ENCODE measurements around the gene CFD.
"Not testable (repeated sequence)": the region's sequence is repeated elsewhere in the genome, so short reads cannot be mapped to it uniquely, and the experiment has no call there.

The CFD gene

DNA sequence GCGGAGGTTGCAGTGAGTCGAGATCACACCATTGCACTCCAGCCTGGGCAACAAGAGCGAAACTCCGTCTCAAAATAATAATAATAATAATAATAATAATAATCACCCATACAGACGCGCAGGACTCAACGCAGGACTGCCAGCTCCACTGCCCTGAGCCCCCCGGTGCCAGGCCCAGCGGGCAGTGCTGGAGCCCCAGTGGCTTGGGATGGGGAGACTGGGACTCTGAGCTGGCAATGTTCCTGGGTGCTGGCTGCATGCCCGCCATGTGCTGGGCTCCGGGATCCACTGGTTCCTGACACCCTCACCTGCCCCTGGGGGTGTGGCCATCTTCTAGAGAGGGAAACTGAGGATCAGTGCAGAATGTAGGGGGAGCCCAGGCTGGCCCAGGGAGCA, 32.2 kb upstream of the CFD start:
- DNase-seq: no peak

DNA sequence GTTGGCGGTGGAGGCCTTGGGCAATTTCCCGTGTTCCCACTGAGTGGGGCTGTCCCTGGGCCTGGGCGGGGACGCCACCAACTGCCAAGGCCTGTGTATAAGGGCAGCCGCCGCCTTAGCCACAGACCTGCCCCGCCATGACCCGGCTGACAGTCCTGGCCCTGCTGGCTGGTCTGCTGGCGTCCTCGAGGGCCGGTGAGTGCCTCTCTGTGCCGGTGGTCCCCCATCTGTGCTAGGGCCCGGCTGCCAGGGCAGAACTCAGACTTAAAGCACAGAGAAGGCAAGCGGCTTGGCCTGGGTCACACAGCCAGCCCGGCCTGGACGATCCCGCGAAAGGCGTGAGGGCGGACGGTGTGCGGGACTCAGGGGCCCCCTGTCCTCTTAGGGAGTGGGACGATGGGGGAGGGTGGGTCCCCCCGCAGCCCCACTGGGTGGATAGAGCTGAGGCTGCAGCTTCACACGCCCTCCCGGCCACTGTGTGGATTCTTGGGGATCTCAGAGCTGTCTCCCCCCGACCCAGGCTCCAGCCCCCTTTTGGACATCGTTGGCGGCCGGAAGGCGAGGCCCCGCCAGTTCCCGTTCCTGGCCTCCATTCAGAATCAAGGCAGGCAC, 31.6 kb upstream of the CFD start, which contains the start of gene AZU1:
TSS of gene AZU1 (plus strand) at position 128 of the 612 bp plus-strand sequence. CDS start at position 138, 10 bp downstream.
- DNase-seq: no peak

DNA sequence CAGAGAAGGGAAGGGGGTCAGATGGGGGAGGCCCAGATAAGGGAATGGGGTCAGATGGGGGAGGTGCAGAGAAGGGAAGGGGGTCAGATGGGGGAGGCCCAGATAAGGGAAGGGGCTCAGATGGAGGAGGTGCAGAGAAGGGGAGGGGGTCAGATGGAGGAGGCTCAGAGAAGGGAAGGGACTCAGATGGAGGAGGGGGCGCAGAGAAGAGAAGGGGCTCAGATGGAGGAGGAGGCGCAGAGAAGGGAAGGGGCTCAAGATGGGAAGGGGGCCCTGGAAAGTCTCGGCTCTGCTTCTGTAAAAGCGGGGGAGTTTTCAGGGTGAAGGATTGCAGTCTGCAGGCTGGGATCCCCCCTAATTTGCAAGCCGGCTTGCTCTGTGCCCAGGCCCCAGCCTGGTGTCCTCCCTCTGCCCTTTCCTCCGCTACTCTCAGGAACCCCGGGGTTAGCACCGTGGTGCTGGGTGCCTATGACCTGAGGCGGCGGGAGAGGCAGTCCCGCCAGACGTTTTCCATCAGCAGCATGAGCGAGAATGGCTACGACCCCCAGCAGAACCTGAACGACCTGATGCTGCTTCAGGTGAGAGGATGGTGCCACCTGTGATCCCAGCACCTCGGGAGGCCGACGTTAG, 30.2 kb upstream of the CFD start:
- no peak for DNase-seq

DNA sequence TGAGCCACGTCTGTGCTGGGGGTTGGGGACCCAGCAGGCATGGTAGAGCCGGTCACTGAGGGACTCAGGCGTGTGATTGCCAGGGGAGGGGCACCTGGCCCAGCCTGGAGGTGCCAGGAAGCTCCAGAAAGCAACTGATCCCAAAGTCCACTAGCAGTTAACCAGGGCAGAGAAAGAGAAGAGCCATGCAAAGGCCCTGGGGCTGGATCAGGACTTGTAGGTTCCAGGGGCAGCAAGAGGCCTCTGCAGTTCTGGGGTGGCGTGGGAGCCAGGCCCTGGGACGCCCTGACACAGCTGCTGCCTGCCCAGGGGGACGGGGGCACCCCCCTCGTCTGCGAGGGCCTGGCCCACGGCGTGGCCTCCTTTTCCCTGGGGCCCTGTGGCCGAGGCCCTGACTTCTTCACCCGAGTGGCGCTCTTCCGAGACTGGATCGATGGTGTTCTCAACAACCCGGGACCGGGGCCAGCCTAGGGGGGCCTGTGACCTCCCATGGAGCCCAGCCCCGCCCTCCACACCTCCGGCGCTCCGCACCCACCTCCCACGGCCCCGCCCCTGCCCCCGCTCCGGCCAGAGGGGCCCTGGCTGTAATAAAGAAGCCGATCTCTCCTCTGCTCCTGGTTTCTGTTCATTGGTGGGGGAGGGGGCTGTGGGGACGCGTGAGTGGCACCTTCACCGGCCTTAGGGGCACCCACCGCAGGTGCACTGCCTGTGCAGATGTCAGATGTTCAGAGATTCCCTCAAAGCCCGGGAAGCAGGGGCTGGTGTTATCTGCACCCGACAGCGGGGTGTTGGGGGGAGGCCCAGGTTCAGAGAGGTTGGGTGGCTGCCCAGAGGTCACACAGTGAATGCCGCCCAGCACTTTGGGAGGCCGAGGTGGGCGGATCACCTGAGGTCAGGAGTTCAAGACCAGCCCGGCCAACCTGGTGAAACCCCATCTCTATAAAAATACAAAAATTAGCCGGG, 27.8 kb upstream of the CFD start:
- DNase-seq: no peak

DNA sequence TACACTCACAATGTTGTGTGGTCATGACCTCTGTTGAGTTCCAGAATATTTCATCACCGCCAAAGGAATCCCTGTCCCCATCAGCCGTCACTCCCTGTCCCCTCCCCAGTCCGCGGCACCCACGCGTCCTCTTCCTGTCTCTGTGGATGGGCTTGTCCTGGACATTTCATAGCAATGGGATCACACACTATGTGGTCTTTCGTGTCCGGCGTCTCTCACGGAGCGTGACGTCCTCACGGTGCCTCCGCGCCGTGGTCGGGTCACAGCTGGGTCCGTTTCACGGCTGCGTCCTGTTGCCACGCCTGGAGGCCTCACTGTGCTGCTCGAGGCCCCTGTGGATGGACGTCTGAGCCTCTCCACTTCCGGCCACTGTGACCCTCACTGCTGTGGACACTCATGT, 25.2 kb upstream of the CFD start:
- DNase-seq: no peak

DNA sequence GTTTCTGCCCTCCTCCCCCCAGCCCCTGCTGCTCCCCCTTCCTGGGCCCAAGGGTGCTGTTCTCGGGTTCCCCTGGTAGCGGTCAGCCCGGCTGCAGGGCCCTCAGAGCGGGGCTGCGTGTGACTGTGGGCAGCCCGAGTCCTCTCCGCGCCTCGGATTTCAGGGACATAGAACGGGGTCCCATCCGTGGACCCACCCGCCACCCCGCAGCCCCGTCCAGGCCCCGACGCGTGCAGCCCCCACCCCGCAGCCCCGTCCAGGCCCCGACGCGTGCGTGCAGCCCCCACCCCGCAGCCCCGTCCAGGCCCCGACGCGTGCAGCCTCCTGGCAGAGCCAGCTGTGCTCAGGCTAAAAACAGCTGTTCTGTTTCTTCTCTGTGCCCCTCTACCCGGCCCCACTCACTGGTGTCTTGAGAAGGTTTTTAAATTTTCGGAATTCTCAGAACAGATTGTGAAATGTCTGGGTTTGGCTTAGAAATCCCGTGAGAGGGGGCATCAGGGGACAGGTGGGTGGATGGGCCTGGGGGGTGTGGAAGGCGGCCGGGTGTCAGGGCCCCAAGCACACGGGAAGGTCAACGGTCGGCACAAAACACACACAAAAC, 24.2 kb upstream of the CFD start:
- DNase-seq: no peak

DNA sequence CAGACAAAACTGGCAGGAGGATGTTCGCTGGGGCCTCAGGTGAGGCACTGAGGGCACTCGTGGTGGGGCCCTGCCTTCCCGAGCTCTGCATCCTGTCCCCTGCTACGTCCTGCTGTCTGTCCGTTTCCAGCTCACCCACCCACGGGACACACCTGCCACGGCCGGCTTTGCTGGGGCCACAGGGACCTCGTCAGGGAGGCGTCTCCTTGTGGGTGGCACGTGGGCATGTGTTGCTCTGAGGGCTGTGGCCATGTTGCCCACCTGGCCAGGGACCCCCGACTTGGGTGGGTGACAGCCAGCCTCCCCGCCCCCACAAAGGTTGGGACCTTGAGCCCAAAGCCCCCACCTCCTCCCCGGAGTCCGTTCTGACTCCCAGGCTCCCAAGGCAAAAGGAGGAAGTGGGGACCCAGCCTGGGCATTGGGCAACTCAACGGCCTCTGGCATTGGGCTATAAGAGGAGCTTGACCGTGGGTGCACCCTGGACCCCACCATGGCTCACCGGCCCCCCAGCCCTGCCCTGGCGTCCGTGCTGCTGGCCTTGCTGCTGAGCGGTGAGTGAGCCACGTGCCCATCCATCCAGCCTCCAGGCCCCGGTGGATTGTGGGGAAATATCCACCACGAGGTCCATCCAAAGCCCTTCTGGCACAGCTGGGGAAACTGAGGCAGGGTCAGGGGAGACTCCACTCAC, 18.8 kb upstream of the CFD start, which contains the start of gene PRTN3:
TSS of gene PRTN3 (plus strand) at position 481 of the 688 bp plus-strand sequence. CDS start at position 491, 10 bp downstream.
- no peak for DNase-seq

DNA sequence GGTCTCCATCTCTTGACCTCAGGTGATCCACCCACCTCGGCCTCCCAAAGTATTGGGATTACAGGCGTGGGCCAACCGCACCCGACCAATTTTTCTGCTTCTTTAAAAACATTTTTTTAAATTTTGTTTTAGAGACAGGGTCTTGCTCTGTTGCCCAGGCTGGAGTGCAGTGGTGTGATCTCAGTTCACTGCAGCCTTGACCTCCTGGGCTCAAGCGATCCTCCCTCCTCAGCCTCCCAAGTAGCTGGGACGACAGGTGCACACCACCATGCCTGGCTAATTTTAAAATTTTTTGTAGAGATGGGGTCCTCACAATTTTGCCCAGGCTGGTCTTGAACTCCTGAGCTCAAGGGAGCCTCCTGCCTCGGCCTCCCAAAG, 16.7 kb upstream of the CFD start:
- not testable (repeated sequence) for DNase-seq

DNA sequence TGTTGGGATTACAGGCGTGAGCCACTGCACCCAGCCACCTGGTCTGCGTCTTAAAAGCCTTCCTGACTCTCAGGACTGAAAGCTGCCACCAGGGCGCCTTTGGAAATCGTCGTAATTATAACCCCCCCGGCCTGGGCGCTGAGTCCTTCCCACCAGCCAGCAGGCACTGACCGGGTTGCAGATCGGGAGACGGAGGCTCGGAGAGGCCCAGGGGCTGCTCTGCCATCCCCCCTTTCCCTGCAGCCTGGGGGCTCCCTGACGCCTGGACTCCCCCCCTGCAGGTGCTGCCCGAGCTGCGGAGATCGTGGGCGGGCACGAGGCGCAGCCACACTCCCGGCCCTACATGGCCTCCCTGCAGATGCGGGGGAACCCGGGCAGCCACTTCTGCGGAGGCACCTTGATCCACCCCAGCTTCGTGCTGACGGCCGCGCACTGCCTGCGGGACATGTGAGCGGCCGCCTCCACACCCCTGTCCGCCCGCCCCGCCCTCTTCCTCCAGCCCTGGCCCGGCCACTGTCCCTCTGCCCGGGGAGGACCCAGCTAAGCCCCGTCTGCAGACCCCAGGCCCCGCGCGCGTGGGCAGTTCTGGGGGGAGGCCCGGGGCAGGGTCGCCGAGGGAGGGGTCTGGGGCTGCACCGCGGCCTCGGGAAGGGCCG, 16.2 kb upstream of the CFD start:
- DNase-seq: no peak

DNA sequence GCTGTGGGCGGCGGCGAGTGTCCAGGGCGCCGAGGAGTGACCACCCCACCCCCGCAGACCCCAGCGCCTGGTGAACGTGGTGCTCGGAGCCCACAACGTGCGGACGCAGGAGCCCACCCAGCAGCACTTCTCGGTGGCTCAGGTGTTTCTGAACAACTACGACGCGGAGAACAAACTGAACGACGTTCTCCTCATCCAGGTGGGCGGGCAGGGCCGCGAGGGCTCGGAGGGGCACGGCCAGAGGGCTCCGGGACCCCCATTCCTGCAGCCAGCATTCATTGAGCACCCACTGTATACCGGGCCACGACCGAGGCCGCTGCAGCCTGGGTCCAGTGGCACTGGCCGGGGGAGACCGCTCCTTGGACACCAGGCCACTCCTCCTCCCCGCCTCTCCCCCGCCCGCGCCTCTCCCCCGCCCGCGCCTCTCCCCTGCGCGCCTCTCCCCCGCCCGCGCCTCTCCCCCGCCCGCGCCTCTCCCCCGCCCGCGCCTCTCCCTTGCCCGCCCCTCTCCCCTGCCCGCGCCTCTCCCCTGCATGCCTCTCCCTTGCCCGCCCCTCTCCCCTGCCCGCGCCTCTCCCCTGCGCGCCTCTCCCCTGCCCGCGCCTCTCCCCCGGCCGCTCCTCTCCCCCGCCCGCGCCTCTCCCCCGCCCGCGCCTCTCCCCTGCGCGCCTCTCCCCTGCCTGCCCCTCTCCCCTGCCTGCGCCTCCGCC, 15.5 kb upstream of the CFD start:
- no peak for DNase-seq

DNA sequence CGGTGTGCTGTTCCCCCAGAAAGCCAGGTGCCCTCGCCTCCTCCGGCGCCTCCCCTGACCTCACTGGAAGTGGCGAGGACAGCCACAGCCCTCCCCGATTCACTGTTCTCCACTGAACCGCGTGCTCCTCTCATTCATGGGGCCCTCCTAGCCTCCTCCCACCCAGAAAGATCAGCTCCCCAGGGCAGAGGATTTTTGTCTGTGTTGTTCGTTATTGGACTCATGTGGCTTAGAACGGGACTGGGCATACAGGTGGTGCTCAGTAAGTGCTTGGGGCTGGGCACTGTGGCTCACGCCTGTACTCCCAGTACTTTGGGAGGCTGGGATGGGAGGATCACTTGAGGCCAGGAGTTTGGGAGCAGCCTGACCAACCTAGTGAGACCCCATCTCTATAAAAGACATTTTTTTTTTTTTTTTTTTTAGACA, 14.9 kb upstream of the CFD start:
- DNase-seq: no peak

DNA sequence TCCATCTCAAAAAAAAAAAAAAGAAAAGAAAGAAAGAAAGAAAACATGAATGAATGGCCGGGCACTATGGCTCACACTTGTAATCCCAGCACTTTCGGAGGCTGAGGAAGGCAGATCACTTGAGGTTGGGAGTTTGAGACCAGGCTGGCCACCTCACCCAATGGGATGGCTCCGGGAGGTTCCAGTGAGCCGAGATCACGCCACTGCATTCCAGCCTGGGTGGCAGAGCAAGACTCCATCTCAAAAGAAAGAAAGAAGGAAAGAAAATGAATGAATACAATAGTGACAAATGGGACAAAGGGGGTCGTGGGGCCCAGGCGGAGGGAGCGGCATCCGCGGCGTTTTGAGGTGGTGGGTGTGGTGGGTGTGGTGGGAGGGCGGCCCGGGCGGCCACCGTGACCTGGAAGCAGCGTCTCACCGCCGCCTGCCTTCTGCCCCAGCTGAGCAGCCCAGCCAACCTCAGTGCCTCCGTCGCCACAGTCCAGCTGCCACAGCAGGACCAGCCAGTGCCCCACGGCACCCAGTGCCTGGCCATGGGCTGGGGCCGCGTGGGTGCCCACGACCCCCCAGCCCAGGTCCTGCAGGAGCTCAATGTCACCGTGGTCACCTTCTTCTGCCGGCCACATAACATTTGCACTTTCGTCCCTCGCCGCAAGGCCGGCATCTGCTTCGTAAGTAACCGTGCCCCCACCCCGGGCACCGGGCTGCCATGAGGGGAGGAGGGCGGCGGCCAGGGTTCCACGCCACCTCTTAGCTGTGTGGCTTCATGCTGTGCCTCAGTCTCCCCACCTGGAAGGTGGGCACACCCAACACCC, 13.6 kb upstream of the CFD start:
- DNase-seq: no peak

DNA sequence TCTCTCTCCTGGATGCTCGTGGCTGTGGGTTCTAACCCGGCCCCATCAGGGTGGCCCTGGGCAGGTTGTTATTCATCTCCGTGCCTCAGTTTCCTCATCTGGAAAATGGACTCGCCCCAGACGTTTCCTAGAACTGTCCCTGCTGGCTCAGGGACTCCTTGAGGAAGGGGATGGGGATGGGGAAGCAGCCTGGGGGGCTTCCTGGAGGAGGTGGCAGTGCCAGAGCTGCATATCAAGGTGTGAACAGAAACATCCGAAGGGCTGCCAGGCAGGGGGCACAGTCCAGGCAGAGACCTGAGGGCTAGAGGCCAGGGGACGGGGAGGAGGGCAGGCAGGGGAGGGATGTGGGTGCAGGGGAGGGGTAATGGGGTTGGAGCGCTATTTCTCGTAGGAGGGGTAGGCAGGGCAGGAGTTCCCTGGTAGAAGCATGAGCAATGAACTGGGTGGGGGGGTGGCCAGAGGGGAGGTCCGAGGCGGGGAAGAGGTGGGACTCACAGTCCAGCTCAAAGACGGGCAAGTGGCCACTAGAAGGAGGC, 11.0 kb upstream of the CFD start:
- DNase-seq: no peak

DNA sequence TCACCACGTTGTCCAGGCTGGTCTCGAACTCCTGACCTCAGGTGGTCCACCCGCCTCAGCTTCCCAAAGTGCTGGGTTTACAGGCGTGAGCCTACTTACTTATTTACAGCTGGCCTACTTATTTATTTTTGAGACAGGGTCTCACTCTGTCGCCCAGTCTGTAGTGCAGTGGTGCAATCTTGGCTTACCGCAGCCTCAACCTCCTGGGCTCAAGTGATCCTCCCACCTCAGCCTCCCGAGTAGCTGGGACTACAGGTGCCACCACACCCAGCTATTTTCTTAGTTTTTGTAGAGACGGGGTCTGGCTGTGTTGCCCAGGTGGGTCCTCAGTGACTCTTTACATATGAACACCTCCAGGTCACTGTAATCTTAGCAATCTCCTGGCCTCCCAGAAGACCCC, 10.3 kb upstream of the CFD start:
- not testable (repeated sequence) for DNase-seq

DNA sequence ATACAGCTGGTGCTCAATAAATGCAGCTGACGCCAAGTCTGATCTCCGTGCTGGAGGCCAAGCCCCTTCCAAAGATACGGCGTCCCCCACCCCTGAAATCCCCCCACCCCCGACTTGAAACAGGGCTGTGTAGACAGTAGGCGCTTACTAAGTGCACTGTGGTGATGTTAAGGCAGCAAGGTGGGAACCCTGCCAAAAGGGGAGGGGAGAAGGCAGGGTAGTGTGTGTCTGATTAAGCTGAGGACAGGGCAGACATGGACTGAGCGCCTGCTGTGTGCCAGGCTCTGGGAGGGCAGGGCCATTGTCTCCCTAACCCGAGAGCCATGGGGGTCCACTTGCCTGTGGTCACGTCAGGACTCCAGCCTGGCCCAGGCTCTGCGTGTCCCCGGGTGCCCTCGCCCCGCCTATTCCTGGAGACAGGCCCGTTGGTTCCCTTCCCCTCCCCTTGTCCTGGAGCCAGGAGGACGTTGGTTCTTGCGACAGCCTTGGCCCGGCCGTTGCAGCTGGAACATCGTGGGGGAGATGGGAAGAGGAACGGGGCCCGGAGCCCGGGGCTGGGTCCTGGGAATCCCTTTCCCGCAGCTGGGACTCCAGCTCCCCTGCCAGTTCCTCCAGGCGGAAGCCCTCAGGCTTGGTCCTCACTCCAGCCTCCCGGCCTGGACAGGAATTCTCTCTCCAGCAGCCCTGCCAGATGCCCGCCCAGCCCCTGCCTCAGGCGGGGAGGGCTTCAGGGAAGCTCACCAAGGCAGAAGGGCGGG, 9.1 kb upstream of the CFD start:
- DNase-seq: no peak

DNA sequence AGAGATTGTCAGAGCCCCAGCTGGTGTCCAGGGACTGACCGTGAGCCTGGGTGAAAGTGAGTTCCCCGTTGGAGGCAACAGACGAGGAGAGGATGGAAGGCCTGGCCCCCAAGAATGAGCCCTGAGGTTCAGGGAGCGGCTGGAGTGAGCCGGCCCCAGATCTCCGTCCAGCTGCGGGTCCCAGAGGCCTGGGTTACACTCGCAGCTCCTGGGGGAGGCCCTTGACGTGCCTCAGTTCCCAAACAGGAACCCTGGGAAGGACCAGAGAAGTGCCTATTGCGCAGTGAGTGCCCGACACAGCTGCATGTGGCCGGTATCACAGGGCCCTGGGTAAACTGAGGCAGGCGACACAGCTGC, 8.5 kb upstream of the CFD start:
- no peak for DNase-seq

DNA sequence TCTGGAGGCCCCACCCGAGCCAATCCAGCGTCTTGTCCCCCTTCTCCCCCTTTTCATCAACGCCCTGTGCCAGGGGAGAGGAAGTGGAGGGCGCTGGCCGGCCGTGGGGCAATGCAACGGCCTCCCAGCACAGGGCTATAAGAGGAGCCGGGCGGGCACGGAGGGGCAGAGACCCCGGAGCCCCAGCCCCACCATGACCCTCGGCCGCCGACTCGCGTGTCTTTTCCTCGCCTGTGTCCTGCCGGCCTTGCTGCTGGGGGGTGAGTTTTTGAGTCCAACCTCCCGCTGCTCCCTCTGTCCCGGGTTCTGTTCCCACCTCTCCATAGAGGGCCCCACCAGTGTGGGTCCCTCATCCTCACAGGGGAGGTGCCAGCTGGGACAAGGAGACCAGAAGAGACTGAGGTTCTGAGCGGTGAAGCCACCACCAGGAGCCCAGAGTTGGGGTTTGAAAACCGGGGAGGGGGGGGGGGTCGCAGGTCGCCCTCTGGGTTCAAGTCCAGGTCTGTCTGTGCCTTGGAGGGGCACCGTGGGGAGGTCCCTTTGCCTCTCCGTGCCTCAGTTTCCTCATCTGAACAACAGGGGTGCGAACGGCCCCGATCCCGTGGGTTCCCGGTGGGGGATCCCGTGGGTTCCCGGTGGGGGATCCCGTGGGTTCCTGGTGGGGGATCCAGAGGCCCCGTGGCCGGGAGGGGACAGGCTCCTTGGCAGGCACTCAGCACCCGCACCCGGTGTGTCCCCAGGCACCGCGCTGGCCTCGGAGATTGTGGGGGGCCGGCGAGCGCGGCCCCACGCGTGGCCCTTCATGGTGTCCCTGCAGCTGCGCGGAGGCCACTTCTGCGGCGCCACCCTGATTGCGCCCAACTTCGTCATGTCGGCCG, 7.1 kb upstream of the CFD start, which contains the start of gene ELANE:
TSS of gene ELANE (plus strand) at position 168 of the 878 bp plus-strand sequence. CDS start at position 194, 26 bp downstream.
- no peak for DNase-seq

DNA sequence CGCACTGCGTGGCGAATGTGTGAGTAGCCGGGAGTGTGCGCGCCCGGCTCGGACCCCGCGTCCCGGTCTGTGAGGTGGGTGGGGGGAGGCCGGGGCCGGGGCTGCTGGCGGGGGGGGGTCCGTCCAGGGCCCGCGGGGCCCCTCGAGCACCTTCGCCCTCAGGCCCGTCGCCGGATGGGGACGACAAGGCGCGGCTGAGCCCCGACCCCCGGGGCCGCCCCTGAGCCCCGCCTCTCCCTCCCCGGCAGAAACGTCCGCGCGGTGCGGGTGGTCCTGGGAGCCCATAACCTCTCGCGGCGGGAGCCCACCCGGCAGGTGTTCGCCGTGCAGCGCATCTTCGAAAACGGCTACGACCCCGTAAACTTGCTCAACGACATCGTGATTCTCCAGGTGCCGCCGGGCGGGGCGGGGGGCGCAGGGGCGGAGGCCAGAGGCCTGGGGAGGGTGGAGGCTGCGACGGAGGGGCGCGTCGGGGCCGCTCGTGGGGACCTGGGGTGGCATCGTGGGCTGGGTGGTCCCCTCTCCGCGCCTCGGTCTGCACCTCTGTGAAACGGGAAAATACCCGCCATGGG, 6.4 kb upstream of the CFD start:
- DNase-seq: no peak
